NCI-H1092 (cell line): Measurements from ENCODE around the gene PLXNA4.

Experiments used
- DNase-seq: peaks from one replicate; lab custom pipeline; 2025; lab: John Stamatoyannopoulos, UW

Gene PLXNA4

DNA sequence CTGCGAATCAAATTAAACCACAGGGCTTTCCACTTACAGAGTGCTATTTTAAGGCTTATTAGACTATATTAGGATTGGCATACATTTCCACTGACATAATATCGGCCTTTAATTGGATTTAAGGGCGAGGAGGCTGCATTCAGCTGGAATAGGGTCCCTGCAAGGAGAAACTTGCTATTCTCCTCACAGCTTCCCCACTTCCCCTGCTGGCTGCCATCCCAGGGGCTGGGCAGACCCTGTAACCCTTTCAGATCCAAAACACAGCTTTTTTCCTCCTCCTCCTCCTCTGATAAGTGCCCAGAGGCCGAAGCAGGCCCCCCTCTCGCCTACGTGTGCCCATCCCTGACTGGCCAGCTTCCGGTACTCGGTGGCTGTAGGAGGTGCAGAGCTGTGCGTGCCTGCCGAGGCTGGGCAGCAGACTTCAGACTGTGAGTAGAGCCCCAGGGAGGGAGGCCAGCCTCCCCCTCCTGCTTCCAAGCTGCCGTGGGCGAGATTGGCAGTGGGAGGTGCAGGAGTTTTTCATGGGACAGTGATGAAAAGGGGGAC, 224.2 kb downstream of the PLXNA4 start:
- no peak for DNase-seq

DNA sequence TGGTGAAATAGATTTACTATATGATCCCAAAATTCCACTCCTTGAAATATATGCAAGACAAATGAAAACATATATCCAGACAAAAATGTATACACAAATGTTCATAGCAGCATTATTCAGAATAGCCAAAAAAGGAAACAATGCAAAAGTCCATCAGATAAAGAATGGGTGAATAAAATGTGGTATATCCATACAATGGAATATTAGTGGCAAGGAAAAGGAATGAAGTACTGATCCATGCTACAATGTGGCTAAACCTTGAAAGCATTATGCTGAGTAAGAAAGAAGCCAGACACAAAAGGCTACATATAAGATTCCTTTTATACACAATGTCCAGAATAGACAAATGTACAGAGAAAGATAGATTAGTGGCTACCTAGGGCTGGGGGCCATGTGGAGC, 225.5 kb downstream of the PLXNA4 start:
- no peak for DNase-seq

DNA sequence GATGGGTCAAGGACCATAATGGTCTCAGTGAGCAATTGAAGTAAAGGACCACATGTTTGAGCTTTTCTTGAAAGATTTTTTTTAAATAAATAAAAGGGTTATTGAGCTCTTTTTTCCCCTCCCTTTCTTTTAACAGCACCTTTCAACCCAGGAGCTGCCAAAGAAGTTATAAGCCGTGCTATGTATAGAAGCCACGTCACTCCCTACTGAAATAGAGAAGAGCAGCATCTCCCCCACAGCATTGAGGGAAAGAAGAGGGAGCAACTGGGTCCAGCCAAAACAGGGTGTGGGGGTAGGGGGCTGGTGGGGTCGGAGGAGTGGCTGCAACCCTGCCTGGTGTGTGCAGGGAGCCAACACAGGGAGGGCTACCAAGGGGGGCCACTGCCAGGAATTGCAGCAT, 227.2 kb downstream of the PLXNA4 start:
- DNase-seq = no peak

DNA sequence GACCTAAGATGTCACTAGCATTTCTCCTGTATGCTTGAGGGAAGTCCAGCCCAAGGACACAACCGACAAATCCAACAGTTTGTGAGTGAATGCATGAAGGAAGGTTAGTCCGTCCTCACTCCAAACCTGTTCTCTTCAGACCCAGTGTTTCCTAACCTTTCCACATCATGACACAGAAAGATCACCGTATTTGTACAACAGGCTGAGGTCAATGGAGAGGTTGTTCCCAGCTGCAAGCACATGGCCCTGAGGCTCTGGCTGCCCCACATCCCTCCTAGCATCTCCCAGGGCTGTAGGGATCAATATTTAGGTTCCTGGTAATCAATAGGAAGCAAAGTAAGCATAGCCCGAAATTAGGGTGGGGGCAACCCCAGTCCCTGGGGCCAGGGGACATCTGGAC, 227.9 kb downstream of the PLXNA4 start:
- DNase-seq = no peak

DNA sequence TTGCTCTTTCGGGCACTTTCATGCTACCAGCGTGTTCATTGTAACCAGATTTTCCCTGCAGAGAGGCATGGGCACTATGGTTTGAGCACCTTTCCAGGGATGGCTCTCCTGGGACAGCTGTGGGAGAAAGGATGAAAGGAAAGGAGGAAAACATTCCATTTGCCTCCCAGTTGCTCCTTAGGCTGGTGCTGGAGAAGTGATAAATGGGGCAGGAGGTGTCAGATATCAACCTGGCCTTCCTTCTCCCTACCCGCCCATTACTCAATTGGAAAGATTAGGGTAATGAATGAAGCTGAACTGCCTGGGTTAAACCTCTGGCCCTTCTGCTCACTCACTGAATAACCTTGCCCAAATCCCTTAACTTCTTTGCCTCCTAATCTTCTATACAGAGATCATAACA, 228.4 kb downstream of the PLXNA4 start:
- no peak for DNase-seq

DNA sequence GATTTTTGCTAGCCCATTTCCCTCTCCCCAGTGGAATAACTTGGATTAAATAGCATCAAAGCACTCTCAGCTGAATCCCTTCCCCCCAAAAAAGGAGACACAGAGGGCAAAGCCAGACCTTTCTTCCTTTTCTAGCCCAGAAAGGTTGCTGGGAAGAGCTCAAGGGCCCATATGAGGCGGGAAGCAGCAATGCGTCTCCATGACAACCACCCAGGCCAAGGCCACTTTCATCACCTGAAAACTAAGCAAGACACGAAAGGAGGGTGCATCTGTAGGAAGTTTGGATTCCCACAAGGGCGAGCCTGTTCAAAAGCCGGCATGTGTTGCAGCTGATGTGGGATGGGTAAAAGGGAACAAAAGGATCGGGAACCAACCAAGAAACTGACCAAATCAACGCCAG, 229.1 kb downstream of the PLXNA4 start:
- no peak for DNase-seq

DNA sequence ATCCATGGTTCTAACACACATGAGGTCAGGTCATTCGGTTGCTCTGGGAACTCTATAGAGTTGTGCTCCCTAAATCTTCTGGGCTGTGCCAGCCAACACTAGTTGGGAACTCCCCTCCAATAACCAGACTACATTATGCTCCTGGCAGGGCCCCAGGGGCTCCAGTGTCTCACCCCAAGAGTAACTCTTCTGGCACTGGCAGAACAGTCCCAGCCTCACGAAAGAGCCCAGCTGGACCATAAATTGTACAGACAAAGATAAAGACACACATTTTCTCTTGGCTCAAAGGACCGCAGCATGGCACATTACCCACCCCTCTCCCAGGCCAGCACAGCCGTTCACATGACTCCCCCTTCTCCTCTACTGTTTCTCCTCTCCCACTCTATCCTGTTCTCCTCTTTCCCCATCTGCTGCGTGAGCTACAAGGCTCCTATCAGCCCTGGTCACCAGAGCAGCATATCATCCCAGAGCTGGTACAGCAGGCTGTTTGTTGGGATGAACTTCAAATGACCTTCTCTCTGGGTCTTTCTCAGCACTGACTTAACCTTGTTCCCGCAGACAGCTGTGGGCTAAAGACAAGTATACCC, 230.6 kb downstream of the PLXNA4 start:
- no peak for DNase-seq

DNA sequence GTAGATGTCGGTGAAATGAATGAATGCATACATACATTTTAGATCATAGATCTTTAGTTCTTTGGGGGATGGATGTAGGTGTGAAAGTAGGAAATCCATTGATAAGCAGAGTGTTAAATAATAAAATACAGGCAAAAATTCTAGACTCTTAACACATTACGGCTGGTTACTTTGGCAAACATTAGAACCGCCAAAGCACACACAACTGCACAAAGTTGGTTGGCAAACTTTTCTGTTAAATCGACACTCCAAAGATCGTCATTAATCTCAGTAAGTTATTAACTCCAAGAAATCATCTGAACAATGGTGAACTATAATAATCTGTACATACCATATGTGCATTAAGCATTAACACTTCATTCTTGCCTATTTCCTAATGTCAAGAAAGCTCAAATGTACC, 231.2 kb downstream of the PLXNA4 start:
- DNase-seq = no peak

DNA sequence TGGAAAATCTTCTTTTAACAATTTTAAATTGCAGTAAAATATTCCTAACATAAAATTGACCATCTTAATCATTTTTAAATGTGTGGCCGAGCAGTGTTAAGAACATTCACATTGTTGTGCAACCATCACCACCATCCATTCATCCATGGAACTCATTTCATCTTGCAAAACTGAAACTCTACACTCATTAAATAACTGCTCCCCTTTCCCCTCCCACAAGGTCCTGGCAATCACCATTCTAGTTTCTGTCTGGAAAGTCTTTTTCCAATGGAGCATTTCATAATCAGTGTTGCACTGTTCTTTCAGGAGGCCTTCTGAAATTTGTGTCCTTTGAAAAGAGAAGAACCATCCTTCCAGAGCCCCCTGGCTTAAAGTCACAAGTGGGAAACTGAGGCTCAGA, 233.1 kb downstream of the PLXNA4 start:
- no peak for DNase-seq

DNA sequence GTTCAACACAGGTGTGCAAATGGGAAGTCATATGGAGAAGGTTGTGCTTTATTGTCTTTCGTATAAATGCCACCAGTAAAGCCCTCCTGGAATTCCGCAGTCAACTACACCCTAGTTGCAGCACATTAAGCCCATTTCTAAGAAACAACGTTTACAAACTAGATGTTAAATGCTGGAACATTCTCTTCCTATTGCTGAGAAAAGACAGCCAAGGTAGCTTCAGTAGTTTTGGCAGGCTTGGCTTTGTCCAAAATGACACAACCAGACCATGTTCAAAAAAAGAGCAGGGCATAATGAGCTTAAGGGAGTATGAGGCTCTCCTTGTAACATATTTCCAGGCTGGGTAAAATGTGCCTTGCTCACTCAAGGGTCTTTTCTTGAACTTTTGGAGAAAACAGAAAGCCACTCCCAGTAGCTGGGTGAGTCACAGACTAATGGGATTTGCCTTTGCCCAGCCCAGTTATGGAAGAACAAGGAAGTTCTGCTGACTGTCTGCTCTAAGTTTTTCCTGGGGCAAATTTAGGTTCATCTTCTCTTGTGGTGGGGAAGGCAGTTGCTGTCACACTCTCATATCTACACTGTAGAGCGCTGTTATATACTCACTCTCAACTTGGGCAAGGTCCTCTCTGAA, 238.7 kb downstream of the PLXNA4 start:
- no peak for DNase-seq

DNA sequence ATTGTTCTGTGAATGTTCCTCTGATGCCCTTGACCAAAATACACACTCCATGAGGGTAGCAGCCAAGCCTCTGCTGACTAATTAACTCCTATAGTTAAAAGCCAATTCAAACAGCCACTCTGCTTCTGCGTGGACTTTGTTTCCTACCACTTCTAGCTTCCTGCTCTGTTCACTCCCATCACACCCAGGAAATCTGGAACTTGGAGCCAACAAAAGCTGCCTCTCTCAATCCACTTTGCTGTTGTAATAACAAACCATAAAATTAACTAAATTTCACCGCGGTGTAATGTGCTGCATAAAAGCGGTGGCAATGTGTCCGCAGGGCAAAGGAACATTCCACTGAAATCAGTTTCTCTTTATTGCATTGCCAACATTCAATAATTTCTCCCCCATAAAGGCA, 239.5 kb downstream of the PLXNA4 start:
- no peak for DNase-seq

DNA sequence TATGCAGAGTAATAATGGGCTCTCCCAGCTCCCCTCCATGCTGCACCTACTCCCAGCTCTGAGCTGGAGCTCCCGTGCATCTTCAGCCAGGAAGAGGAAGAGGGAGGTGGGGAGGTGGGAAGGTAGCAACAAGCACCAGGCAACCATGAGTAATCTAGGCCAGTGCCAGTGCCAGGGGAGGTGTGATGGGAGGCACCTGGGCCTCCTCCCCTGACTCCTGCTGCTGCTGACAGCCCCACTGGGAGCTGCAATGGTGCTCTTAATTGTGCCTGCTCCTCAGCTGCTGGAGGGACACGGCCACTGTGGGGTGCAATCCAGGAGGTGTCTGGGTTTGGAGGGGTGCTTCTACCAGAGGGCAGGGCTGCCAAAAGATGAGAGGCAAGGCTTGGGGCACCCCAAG, 243.0 kb downstream of the PLXNA4 start:
- no peak for DNase-seq

DNA sequence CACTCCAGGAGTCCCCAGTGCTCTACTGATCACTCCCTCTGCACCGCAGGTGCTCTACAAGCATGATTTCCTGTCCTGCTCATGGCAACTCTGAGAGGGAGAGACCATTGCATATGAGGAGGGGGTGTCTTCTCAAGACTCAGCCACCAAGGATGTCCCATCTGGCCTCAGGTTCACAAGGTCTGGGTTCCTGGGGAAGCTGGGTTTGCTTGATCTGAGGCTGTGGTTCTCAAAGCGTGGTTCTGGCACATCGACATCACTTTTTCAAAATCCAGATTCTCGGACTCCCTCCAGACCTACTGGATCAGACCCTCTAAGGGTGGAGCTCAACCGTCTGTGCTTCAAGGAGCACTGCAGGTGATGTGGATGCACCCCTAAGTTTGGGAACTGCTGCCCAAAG, 247.5 kb downstream of the PLXNA4 start:
- DNase-seq = no peak

DNA sequence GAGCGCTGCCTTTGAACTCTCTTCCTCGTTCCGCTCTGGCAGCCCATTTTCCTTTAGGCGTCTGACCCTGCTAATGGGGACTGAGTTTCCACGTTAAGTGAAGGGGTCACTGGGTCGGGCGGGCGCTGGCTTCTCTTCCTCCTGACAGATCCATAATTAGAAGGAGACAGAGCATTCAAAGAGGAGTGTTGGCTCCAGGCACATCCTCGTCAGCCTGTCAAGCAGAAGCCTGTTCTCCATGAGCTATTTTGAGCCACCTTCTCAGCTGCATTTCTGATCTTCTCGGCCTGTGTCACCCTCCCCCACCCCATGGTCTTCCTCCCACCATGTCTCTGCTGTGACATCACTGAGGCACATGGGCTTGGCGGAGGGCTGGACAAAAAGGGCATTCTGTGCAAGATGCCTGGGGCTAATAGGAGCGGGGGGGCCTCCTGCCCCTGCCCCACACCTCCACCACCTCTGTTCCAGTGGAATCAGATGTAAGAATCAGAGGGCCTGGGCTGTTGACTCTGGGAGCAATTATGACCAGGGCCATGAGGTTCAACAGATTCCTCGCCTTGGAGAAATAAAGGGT, 248.1 kb downstream of the PLXNA4 start:
- no peak for DNase-seq

DNA sequence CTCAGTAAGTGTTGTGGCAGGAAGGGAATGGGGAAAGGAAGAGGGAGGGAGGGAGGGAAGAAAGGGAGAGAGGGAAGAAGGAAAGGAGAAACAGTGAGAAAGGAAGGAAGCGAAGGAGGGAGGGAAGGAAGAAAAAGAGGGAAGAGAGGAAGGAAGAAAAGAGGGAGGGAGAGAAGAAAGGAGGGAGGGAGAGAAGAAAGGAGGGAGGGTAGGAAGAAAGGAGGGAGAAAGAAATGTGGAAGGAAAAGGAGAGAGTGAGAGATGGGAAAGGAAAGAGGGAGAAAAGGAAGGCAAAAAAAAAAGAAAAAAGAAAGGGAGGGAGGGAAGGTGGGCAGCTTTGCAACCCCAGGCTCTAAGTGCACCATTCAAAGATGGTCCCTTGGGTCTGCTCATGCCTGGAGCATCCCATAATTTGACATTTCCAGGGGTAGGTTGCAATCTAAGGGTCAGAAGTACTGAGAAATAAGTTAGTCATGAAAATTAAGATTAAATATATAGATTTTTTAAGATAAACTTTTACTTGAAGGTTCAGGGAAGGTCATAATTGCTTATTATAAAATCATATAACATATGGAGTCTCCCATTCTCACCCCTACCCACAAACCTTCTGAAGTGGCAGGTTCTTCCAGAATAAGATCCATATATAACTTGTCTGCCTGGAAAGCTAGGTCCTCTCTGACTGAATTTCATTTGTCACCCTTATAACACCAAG, 249.2 kb downstream of the PLXNA4 start:
- no peak for DNase-seq

DNA sequence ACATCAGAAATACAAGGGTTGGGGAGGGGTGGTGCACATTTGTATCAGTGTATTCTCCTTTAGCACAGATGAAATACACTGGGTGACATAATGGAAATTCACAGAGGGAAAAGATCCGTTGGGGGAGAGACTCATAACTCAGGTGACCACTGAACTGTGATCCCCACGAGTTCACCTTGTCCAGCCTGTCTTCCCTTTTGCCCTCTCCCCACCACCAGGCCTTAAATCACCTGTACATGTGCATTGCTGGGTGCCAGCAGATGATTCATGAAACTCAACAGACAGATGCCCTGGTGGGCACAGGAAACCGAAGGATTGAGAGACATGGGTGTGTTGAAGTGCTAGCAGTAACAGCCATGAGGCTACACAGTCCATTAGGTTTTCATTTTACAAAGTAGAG, 253.3 kb downstream of the PLXNA4 start:
- DNase-seq = no peak

DNA sequence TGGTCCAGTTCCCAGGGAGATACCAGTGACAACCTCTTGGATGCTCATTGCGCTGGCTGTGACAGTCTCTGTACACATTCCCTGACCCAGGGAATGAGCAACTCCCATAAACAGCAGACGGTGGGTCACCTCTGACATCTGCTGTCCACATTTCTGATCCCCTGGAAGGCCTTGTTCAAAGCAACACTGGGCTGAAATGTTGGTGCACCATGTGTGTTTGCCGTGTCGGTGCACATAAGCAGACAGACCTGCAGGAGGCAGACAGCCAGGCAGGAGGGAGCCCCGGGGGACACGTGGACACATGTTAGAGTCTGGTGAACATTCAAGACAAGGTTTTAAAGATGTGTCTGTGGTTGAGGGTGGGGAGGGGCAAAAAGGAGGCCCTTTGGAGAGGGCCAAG, 254.9 kb downstream of the PLXNA4 start:
- DNase-seq = no peak

DNA sequence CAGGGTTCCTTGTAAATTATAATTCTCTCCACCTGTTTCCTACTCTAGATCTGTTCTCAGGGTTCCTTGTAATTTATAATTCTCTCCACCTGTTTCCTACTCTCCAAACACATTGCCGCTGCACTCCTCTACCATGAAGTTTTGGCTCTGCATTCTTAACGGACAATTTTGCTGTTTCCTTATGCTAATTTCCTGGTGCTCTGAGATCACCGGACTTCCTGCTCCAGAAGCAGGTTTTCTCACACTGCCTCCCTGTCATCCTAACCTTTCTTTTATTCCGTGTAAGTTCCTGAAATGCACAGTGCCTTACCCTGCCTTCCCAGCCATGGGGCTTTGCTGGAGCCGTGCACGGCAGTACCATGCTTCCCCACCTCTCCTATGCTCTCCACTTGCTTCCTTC, 256.8 kb downstream of the PLXNA4 start:
- DNase-seq = no peak

DNA sequence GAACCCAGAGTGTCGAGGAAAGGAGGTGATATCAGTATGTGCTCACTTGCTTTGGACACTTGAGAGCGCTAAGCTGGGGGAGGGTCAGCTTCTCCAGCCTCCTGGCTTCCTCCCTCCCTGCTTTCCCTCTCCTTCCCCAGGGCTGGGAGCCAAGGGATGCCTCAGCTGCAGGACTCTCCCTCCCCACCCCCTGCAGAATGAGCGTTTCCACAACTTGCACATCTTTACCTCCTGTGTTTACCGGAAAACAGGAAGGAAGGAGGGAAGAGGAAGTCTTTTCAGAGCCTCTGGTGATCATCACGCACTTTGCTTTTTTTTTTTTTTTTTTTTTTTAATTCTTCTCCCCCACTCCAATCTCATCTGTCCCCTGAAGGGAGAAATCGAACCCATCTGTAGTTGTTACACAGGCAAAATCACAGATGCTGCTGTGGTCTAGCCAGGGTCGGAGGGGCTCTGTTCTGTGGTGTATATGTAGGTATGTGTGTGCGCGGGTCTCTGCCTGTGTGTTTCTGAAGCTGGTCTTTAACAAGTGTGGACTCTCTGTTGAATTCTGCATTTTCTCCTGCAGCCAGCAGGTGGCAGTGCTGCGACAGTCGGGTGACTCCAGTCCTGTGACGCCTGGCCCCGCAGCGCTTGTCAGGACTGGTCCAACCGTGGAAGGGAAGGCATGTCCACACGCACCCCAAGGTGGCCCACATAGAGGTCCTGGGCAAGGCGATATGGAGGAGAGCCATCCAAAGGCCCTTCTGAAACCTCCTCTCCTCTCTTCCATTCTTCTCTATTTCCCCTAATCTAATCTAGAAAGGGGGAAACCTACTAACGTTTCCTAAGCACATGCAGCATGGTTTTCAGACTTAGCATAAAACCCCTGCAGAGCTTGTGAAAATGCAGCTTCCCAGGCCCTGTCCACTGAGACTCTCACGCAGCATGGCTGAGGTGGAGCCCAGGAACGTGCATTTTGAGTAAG, 257.6 kb downstream of the PLXNA4 start:
- peak; percentile 85 for DNase-seq

DNA sequence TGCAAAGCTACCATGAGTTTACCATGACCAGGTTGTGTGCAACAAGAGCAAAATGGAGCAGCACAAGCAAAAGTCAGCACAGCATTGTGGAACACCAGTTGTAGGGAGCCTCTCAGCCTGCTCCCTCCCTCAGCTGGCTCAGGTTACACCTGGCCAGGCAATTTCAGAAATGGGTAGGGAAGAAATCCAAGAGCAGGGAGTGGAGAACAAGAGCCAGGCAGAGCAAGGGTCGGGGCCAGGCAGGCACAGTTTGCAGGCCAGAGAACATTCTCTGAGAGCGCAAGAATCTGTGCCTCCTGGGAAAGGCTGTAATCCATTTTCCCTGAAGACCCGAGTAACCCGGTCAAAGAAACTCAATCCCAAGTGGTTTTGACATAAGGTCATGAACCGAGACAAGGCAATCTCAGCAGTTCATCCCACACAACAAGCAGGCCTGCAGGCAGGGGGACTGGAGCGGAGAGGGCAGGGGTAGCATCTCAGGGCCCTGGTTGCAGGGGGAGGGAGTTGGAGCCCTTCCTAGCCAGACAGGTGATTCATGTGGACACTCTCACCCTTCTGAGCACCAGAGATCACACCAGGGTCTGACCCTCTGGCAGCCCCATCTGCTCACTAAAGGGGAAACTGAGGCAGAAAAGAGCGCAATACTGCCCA, 258.4 kb downstream of the PLXNA4 start:
- no peak for DNase-seq

DNA sequence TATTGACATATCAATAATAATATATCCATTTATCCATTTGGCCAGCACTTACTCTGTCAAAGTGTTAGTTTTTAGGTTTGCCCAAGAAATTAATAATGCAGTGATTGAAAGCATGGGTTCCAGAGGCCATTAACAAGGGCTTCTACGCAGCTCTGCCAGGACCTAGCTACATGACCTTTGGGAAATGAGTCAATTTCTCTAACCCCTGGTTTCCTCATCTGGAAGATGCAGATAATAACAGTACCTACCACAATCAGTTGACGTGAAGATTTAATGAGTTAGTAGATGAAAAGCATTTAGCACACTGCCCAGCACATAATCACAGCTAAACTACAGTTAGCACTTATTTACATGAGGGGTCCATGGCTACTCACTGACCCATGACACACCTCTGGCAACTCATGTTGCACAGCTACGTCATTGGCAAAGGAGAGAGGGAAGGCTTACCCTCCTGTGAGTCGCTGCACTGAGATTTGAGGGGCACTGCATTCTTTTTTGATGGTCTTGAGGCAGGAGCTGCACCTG, 263.7 kb downstream of the PLXNA4 start:
- no peak for DNase-seq
